Measurements from ENCODE around the gene NR2F2.
A peak's percentile ranks its signal among the peaks of the same experiment; 100 is the strongest.

NR2F2 gene

GRCh38 chr15:96330450-96331143, at the start of gene NR2F2:
Gene NR2F2, plus strand, starts transcription at chr15:96330700. Its CDS starts 1,406 bp downstream, at chr15:96332106.
- DNase-seq, result peak; percentile 83 to 96

DNA sequence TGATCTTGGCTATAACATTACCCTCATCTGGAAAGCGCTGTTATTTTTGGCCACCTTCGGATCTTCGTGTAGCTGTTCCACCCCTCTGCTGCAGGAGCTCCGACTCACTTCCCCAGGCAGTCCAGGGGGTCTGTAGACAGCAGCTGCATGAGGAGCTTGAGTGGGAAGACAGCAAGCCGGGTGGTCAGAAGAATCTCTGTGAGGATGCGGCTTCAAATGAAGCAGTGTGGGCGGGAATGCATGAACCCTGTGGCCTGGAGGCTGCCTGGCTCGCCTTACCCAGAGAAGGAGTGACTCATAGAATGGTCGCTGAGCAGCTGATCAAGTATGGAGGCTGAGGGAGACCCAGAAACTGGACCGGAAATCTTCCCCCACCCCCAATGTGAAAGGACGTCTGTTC, 45.2 kb upstream of the NR2F2 start:
- DNase-seq, result no peak

- no peak for DNase-seq
These were observed 44.7 kb upstream of the NR2F2 start for GRCh38 chr15:96285729-96286254.

DNA sequence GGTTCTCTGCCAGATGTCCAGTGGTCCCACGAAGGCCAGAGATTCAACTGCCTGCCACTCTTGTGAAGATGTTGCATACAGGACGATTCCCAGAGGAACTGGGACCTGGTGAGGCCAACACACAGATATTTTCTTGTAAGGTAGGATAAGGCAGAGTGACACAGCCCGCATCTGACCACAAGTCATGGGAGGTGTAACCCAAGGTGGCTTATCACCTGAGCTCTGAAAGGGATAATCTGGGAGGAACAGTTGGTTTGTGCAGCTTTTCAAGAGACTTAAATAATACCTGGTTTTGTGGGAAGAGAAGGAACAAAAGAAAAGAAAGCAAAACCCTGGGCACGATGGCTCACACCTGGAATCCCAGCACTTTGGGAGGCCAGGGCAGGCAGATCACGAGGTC, 39.8 kb upstream of the NR2F2 start:
- no peak for DNase-seq

DNA sequence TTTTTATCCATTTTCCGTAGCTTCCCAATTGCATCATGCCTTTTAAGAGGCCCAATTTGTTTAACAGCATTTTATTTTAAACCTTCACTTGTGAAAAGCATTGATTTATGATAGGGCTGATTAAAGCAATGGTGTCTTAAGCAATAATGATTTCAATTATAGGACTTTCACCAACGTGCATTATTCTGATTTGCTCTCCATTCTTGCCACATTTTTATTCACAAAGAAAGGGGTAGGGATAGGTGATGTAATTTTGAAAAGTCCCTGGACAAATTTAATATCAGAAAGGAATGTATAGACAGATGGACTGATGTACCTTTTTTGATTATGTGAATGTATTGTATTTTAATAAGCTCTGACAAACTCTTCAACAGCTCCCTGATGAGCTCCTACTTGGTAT, 37.9 kb upstream of the NR2F2 start:
- no peak for DNase-seq

- DNase-seq, result no peak
These were observed 37.1 kb upstream of the NR2F2 start for GRCh38 chr15:96293441-96293840.

DNA sequence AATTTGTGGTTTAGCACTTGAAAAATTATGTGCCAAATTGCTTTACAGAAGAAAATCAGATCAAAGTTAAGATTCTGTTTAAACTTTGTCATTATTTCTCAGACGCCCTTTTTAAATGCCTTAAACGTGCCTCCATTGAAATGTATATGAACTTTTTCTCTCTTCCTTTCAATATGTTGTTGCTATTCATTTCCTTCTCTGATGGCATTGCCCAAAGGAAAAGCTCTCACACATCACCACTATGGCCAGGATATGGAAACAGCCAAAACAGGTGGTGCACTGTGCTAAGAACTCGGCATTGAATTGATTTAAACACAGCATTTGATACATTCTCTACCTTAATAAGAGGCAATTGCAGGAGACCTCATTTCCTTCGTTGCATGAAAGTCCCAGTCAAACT, 35.7 kb upstream of the NR2F2 start:
- DNase-seq, result no peak

- DNase-seq, result no peak
These were observed 34.2 kb upstream of the NR2F2 start for GRCh38 chr15:96296264-96296663.

GRCh38 chr15:96297783-96298182, 32.7 kb upstream of the NR2F2 start:
- no peak for DNase-seq

DNA sequence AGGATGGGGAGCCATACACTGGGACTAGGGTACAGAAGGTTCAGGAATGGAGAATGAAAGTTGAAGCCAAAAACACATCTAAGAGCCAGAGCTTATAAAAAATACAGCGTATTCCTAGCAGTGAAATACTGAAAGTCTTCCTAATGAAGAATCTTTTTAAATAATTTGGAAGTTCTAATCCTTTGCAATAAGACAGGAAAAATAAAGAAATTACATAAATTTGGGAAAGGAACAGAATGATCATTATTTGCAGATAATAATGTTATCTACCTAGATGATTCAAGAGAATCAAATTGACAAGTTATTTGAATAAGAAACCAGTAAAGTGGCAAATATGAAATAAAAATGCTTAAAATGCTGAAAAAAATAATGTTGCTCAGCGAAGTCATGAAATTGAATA, 32.3 kb upstream of the NR2F2 start:
- DNase-seq, result no peak

- no peak for DNase-seq
These were observed 29.7 kb upstream of the NR2F2 start for GRCh38 chr15:96300836-96301235.

GRCh38 chr15:96303503-96304056, 26.9 kb upstream of the NR2F2 start:
- no peak for DNase-seq

DNA sequence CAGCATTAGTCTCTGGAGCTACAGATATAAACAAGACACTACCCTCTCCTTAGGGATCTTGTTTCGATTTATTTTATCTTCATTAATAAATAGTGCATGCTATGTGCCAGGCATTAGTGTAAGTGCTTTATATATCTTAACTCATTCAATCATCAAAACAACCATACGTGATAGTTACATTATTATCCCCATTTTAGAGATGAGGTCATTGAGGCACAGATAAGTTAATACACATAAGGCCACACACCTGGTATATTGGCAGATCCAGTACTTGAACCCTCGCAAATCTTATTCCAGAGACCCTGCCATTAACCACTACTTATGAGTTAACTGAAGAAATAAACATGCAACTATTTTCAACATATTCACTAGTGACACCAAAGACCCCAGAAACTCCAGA, 25.7 kb upstream of the NR2F2 start:
- no peak for DNase-seq

GRCh38 chr15:96306321-96306720, 24.2 kb upstream of the NR2F2 start:
- DNase-seq, result no peak

GRCh38 chr15:96307856-96308394, 22.6 kb upstream of the NR2F2 start:
- no peak for DNase-seq

GRCh38 chr15:96309143-96309660, 21.3 kb upstream of the NR2F2 start:
- DNase-seq, result no peak

- DNase-seq, result no peak
These were observed 19.1 kb upstream of the NR2F2 start for GRCh38 chr15:96311256-96311955.

- no peak for DNase-seq
These were observed 18.6 kb upstream of the NR2F2 start for GRCh38 chr15:96311956-96312294.

DNA sequence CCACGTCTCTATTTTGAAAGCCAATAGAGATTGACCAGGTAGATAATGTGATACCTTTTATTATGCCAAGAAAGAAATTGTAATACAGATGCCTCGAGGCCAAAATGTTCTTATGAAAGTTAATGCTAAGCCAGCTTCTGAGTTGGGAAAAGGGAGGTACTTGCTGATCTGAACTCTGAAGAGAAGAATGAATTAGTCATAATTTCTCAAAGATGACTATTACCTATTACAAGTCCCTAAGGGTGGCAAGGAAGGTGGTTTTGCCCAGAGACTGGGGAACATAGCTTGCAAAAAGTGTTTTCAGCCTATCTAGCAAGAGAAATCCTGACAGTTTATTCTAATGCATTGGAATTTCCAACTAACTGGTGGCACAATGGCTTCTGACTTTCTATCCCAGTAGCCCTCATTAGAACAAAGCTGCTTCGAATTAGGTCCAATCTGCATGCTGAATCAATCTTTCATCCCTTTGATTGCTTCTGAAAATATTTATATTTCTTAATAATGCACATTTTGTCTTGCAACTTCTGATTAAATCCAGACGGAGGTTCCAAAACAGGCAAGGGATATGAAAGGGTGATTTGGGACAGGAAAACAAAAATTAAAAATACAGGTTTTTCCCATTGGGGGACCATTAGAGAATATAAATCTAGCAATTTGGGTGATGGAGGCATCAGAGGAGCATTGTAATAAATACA, 17.7 kb upstream of the NR2F2 start:
- DNase-seq, result no peak

GRCh38 chr15:96314518-96314917, 16.0 kb upstream of the NR2F2 start:
- no peak for DNase-seq

GRCh38 chr15:96314963-96315362, 15.5 kb upstream of the NR2F2 start:
- no peak for DNase-seq

- no peak for DNase-seq
These were observed 13.4 kb upstream of the NR2F2 start for GRCh38 chr15:96316953-96317629.

DNA sequence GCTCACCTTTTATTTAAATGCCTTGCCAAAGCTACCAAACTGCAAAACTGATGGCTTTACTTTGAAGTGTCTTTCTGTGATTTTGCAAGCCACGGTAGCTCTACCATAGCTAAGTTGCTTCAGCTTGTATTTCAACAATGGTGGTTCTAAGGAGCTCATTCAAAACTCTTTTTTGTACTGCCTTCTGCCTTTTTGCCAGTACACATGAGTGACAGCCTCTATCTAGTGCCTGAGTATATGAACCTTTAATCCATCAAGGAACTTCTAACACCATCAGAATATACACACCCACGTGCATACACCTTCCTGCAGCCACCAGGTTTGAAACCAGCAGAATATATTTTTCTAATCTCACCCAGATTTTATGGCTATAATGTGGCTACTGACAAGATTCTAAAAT, 10.4 kb upstream of the NR2F2 start:
- no peak for DNase-seq
